Metanephros (tissue), 2 donors: Measurements from ENCODE around the gene WDR83. TPM values are rescaled to one million over a fixed set of nuclear protein-coding genes. Genes with fewer than 3 reads are reported as not detected.

Source experiments
- small RNA-seq: library from RNA; depleted of rRNA; stranded (forward); fragments of <200 nt; gene quantifications from one replicate; pipeline ENCODE3, GENCODE V24; 2014; ENCODE audit warnings: low replicate concordance
- total RNA-seq: library from RNA; depleted of rRNA; stranded (reverse); fragments of >200 nt; gene quantifications from one replicate; pipeline ENCODE4 v1.2.3, GENCODE V29; 2014

WDR83 gene
- total RNA-seq, result 12.7 TPM

GRCh38 chr19:12666265-12667048 is at the start of gene WDR83, which contains the start of gene MAN2B1:
Gene WDR83 (plus strand): TSS chr19:12666807. CDS start chr19:12669791, 2,984 bp downstream.
Gene MAN2B1 (minus strand): TSS chr19:12666742. CDS start chr19:12666701, 41 bp downstream.

GRCh38 chr19:12681074-12681987 is 14.7 kb downstream of the WDR83 start, which contains the start of gene DHPS:
Gene DHPS (minus strand): TSS chr19:12681880. CDS start chr19:12681766, 114 bp downstream.

GRCh38 chr19:12687496-12688196 is 21.0 kb downstream of the WDR83 start, which contains the start of gene GNG14:
Gene GNG14 (plus strand): TSS chr19:12687998. CDS start chr19:12688049, 51 bp downstream.

GRCh38 chr19:12696366-12697335 is 30.0 kb downstream of the WDR83 start, which contains the start of gene FBXW9:
Gene FBXW9 (minus strand): TSS chr19:12696631. CDS start chr19:12696581, 50 bp downstream.

GRCh38 chr19:12723641-12724426 is 57.2 kb downstream of the WDR83 start, which contains the start of gene TNPO2:
Gene TNPO2 (minus strand): TSS chr19:12723932. CDS start chr19:12720977, 2,955 bp downstream.

Small RNAs within 50 kb of the gene (small RNA-seq; reads per million reads assigned to genes)
- gene SNORD41, result 93.2 reads per million, percentile 97 among the genes with 10 or more reads in this experiment

Other genes starting within 250 kb of the WDR83 start
- 8.6 TPM for gene ZNF443, start 225.8 kb upstream of the WDR83 start, total RNA-seq
- gene ZNF709, start 182.0 kb upstream of the WDR83 start, total RNA-seq, result 13.7 TPM
- gene ZNF564, start 115.3 kb upstream of the WDR83 start, total RNA-seq, result 24.9 TPM
- 11.2 TPM for gene ZNF490, start 56.0 kb upstream of the WDR83 start, total RNA-seq
- gene ZNF791, start 55.9 kb upstream of the WDR83 start, total RNA-seq, result 21.5 TPM
- gene MAN2B1, start 65 bp upstream of the WDR83 start, total RNA-seq, result 52.4 TPM
- 85.2 TPM for gene DHPS, start 15.1 kb downstream of the WDR83 start, total RNA-seq
- gene GNG14, start 21.2 kb downstream of the WDR83 start, total RNA-seq, result not detected
- gene FBXW9, start 29.8 kb downstream of the WDR83 start, total RNA-seq, result 13.4 TPM
- gene TNPO2, start 57.1 kb downstream of the WDR83 start, total RNA-seq, result 75.0 TPM
- gene TRIR, start 67.9 kb downstream of the WDR83 start, total RNA-seq, result 87.8 TPM
- 48.2 TPM for gene GET3, start 70.7 kb downstream of the WDR83 start, total RNA-seq
- gene BEST2, start 85.0 kb downstream of the WDR83 start, total RNA-seq, result not detected
- 55.4 TPM for gene HOOK2, start 108.7 kb downstream of the WDR83 start, total RNA-seq
- gene JUNB, start 124.7 kb downstream of the WDR83 start, total RNA-seq, result 219 TPM
- 324 TPM for gene PRDX2, start 135.0 kb downstream of the WDR83 start, total RNA-seq
- not detected for gene THSD8, start 135.3 kb downstream of the WDR83 start, total RNA-seq
- gene RNASEH2A, start 139.8 kb downstream of the WDR83 start, total RNA-seq, result 14.4 TPM
- not detected for gene RTBDN, start 167.8 kb downstream of the WDR83 start, total RNA-seq
- gene MAST1, start 171.7 kb downstream of the WDR83 start, total RNA-seq, result 1.1 TPM
- 15.4 TPM for gene DNASE2, start 214.6 kb downstream of the WDR83 start, total RNA-seq
- 7.1 TPM for gene KLF1, start 220.4 kb downstream of the WDR83 start, total RNA-seq
- 45.0 TPM for gene GCDH, start 224.4 kb downstream of the WDR83 start, total RNA-seq